Activated naive CD4-positive, alpha-beta T cell treated with anti-CD3 and anti-CD28 coated beads, Interleukin-2, amount 50 U/mL, for 24 hours (primary cell): ENCODE measurements around the gene DMAC1.

ENCODE experiments used
- H3K27ac Mint-ChIP-seq: one replicate; pipeline ENCODE4 v1.8.0; 2021; ENCODE audit warnings: mild to moderate bottlenecking, mixed read lengths
- H3K27me3 Mint-ChIP-seq: one replicate; pipeline ENCODE4 v1.8.0; 2021; ENCODE audit warnings: mixed read lengths
- H3K36me3 Mint-ChIP-seq: one replicate; pipeline ENCODE4 v1.8.0; 2021; ENCODE audit warnings: mixed read lengths
- H3K4me1 Mint-ChIP-seq: one replicate; pipeline ENCODE4 v1.8.0; 2021; ENCODE audit warnings: mixed read lengths
- H3K4me3 Mint-ChIP-seq: one replicate; pipeline ENCODE4 v1.8.0; 2021; ENCODE audit warnings: mild to moderate bottlenecking, mixed read lengths
- H3K9me3 Mint-ChIP-seq: one replicate; pipeline ENCODE4 v1.8.0; 2021; ENCODE audit warnings: mixed read lengths

Gene DMAC1

DNA sequence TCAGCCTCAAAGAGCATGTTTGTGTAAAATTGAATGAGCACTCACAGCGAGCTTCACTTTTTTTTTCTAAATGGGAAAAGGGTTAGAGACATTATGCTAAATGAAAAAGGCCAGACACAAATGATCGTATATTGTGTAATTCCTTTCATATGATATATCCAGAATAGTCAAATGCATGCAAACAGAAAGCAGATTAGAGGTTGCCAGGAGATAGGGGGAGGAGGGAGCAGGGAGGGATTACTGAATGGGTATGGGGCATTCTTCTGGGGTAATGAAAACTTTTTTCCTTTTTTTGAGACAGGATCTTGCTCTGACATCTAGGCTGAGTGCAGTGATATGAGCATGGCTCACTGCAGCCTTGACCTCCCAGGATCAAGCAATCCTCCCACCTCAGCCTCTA, 47.1 kb downstream of the DMAC1 start:
- no peak overlapping the region for H3K4me3 Mint-ChIP-seq
- no peaks in the 10 kb centered on the region for H3K27me3 Mint-ChIP-seq
- peaks cover 24% of the 10 kb centered on the region for H3K4me1 Mint-ChIP-seq
- H3K36me3 Mint-ChIP-seq = no peaks in the 10 kb centered on the region
- no peak overlapping the region for H3K27ac Mint-ChIP-seq
- no peaks in the 10 kb centered on the region for H3K9me3 Mint-ChIP-seq
